CD4-positive, alpha-beta T cell treated with Interleukin-21 for 1 hour (primary cell): ENCODE measurements around the gene TBC1D24.

Experiments
- DNase-seq: peaks from one replicate; pipeline ENCODE4 v3.0.0-alpha.2; 2020

Gene TBC1D24

GRCh38 chr16:2450975-2451381 lies 23.9 kb upstream of the TBC1D24 start:
- DNase-seq = no peak

GRCh38 chr16:2451851-2452320 lies 23.0 kb upstream of the TBC1D24 start:
- DNase-seq = no peak

GRCh38 chr16:2452650-2453049 lies 22.3 kb upstream of the TBC1D24 start:
- no peak for DNase-seq

- DNase-seq = no peak
Observed at GRCh38 chr16:2455081-2455845, 19.7 kb upstream of the TBC1D24 start.

GRCh38 chr16:2456551-2457153 lies 18.3 kb upstream of the TBC1D24 start:
- no peak for DNase-seq

- no peak for DNase-seq
Observed at GRCh38 chr16:2457267-2457666, 17.7 kb upstream of the TBC1D24 start.

GRCh38 chr16:2457946-2458345 lies 17.0 kb upstream of the TBC1D24 start:
- no peak for DNase-seq

- no peak for DNase-seq
Observed at GRCh38 chr16:2458887-2459646, 15.9 kb upstream of the TBC1D24 start.

GRCh38 chr16:2459647-2460390 lies 15.1 kb upstream of the TBC1D24 start, which contains the start of gene TEDC2:
Gene TEDC2, plus strand, starts transcription at chr16:2460109. Its CDS starts 36 bp downstream, at chr16:2460145.
- peak; percentile 97 for DNase-seq

GRCh38 chr16:2460391-2460713 lies 14.6 kb upstream of the TBC1D24 start:
- no peak for DNase-seq

GRCh38 chr16:2460916-2461315 lies 14.0 kb upstream of the TBC1D24 start:
- no peak for DNase-seq

GRCh38 chr16:2462031-2462866 lies 12.7 kb upstream of the TBC1D24 start:
- DNase-seq = no peak

GRCh38 chr16:2464333-2464732 lies 10.6 kb upstream of the TBC1D24 start:
- no peak for DNase-seq

GRCh38 chr16:2465653-2466415 lies 9.1 kb upstream of the TBC1D24 start:
- no peak for DNase-seq

- DNase-seq = no peak
Observed at GRCh38 chr16:2466667-2467527, 8.0 kb upstream of the TBC1D24 start.

GRCh38 chr16:2467528-2468232 lies 7.2 kb upstream of the TBC1D24 start:
- no peak for DNase-seq

GRCh38 chr16:2468233-2468724 lies 6.6 kb upstream of the TBC1D24 start:
- no peak for DNase-seq

GRCh38 chr16:2468725-2469398 lies 6.1 kb upstream of the TBC1D24 start:
- DNase-seq = no peak
